Measurements from ENCODE around the gene KDM4B.
A peak's percentile ranks its signal among the peaks of the same experiment; 100 is the strongest.

The KDM4B gene

DNA sequence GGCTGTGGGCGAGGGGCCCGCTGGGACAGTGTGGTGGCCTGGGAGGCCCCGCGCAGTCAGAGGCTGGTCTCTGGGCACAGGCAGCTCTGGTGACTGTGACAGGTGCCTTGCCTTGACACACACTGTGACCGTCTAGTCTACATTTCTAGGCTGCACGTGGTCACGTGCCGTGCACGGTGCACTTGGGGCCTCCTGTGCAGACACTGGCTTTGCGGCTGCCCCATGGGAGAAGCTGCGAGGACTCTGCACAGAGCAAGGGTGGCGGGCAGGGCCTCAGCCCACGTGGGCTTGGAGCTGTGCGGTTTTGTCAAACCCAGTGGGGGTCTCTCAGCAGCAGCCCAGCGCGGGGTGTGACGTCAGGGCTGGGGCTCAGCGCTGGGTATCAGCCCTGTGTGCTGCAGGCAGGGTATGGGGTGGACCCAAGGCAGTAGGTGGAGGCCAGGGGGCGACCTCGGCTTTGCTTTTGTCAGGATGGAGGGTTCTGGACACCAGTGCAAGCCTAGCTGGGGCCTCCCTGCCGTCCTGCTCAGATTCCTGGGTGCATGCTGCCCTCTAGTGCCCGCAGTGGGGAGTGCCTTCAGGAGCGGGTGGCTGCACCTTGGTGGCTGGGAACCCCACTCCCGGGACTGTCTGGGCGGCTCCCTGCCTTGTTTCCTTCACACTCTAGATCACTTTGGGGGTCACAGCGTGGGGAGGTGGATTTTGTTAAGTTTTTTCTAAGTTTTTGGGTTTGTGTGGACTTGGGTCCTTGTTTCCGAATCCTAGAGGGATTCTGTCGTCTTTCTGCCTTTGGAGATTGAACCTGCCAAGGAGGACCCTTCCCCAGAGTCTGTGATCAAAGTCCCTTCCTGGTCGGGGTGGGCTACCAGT, 62.6 kb downstream of the KDM4B start:
- no peaks in the 10 kb centered on the region for H3K27me3 ChIP-seq (ENCODE audit: control insufficient read depth, insufficient read depth, low read length)
- no peaks in the 10 kb centered on the region for H3K4me1 ChIP-seq (ENCODE audit: control insufficient read depth, insufficient read depth, low read length)
- H3K4me3 ChIP-seq (ENCODE audit: low read depth, low read length): no peak overlapping the region
- H3K9me3 ChIP-seq (ENCODE audit: control insufficient read depth, insufficient read depth, low read length): no peaks in the 10 kb centered on the region
- H3K9ac ChIP-seq (ENCODE audit: low read depth, low read length): peak overlapping the region; percentile 47
- H3K36me3 ChIP-seq (ENCODE audit: control insufficient read depth, insufficient read depth, low read length): peaks cover 11% of the 10 kb centered on the region

DNA sequence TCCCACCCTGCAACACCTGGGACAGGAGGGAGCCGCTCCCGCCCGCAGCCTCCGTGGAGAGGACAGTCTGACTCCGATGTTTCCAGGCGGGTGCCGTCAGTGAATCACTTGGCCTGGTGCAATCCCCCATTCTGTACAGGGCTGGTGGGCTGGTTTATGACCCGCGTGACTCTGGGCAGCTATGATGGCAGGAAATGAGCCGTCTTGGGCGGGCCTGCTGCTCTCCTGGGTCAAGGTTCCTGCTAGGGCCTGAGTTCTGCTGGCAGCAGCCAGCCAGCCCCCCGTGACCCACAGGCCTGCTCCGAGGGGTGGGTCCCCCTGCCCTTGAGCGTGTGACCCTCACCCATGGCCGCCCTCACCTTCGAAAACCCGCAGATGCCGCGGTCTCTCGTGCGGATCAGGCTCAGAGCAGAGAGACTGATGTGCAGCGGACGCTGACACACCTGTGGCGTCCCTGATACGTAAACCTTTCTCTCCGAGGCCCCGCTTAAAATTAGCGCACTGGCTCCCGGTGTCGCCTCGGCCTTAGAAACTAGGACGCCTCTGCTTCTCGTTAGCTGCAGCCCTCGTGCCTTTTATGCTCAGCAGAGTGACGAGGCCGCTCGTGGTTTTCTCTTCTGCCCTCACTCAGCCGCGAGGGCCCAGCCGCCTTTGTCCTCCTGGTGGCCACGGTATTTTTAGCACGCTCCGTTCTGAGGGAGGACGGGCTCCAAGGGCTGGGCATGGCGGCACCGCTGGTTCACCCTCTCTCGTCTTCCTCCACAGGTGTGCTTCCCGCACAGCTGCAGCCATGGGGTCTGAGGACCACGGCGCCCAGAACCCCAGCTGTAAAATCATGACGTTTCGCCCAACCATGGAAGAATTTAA, 63.4 kb downstream of the KDM4B start:
- H3K9me3 ChIP-seq (ENCODE audit: control insufficient read depth, insufficient read depth, low read length): no peaks in the 10 kb centered on the region
- H3K9ac ChIP-seq (ENCODE audit: low read depth, low read length): no peak overlapping the region
- H3K36me3 ChIP-seq (ENCODE audit: control insufficient read depth, insufficient read depth, low read length): peaks cover 11% of the 10 kb centered on the region

GRCh38 chr19:5035105-5035761, 66.3 kb downstream of the KDM4B start:
- Histone ChIP-seq H3K9ac (ENCODE audit: low read depth, low read length) (no peak overlapping the region), H3K9me3 (ENCODE audit: control insufficient read depth, insufficient read depth, low read length) (no peaks in the 10 kb centered on the region), H3K4me1 (ENCODE audit: control insufficient read depth, insufficient read depth, low read length) (no peaks in the 10 kb centered on the region), H3K36me3 (ENCODE audit: control insufficient read depth, insufficient read depth, low read length) (peaks cover 17% of the 10 kb centered on the region), H3K4me3 (ENCODE audit: low read depth, low read length) (no peak overlapping the region), H3K27me3 (ENCODE audit: control insufficient read depth, insufficient read depth, low read length) (no peaks in the 10 kb centered on the region)

More for the DNA sequence above, 63.4 kb downstream of the KDM4B start:
- Histone ChIP-seq H3K4me1 (ENCODE audit: control insufficient read depth, insufficient read depth, low read length) (no peaks in the 10 kb centered on the region), H3K27me3 (ENCODE audit: control insufficient read depth, insufficient read depth, low read length) (no peaks in the 10 kb centered on the region), H3K4me3 (ENCODE audit: low read depth, low read length) (no peak overlapping the region)

DNA sequence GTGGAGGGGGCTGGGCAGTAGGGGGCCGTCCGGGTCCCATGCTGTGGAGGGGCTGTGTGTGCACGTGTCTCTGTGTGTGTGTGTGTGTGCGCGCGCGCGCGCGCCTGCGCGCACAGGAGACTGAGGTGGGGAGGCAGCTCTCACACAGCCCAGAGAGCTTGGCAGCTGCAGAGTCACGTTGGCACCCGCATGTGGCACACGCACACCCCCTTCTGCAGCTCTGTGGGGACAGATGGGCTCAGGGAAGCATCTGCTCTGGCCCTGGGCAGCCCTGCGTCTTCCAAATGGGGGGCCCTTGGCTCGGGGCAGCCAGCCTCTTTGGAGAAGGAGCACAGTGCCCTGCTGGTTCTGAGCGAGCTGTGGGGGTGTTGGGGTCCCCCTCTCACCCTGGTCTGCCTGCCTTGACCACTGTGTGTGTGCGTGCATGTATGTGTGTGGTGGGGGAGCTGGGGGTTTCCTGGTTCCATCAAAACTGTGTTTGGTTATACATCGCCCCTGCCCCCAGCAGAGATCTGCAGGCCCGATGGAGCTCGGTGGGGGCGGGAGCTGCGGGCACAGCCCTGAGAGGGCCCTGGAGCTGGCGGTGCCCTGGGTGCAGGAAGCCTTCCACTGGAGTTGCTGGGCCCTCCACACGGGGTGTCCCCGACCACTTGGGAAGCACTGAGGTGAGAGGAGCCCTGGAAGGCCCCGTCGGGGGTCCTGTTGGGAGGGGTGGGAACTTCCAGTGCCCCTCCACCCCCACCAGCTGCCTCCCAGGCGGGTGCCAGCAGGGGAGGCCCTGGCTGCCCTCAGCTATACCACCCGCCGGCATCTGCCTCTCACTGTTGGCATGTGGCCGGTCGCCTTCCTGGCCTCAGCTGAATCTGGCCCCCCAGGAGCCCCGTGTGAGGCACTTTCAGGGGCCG, 67.1 kb downstream of the KDM4B start:
- H3K36me3 ChIP-seq (ENCODE audit: control insufficient read depth, insufficient read depth, low read length): peaks cover 25% of the 10 kb centered on the region
- no peaks in the 10 kb centered on the region for H3K27me3 ChIP-seq (ENCODE audit: control insufficient read depth, insufficient read depth, low read length)
- H3K9ac ChIP-seq (ENCODE audit: low read depth, low read length): no peak overlapping the region
- no peaks in the 10 kb centered on the region for H3K4me1 ChIP-seq (ENCODE audit: control insufficient read depth, insufficient read depth, low read length)
- no peak overlapping the region for H3K4me3 ChIP-seq (ENCODE audit: low read depth, low read length)
- no peaks in the 10 kb centered on the region for H3K9me3 ChIP-seq (ENCODE audit: control insufficient read depth, insufficient read depth, low read length)

DNA sequence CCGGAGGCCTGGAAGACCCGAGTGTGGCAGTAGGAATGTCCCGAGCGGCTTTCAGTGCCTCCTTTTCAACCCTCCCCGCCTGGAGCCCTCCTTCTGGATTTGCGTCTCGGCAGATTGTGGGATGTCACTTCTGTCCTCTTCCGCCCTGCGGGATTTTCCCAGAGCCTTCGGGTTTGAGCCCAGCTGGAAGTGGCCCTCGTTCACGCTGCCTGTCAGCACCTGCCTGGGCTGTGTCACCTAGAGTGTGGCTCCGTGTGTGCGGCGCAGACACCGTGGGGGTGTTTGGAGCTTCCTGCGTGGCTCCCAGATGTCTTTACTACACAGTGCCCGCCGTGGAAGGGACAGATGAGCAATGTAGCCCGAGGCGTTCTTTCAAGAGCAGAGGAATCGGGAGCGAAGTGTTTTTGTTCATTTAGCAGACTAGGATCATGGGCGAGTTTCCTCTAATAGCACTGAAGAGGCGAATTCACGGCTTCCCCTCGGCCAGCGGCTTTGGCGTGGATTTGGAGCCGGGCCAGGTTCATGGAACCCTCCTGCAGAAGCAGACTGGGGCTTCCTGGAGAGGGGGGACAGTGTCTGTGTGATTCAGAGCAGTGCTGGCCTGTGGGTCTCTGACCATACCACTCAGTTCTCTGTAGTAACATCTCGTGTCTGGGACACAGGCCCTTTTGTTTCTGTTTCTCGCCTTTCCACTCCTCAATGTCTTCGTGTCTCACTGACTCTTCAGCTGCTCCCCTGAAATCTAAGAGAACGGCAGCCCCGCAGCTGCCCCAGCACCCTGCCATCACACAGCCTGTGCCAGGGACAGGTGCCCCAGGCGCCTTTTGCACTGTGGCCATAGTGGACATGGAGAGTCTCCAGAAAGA, 68.0 kb downstream of the KDM4B start:
- Histone ChIP-seq H3K9me3 (ENCODE audit: control insufficient read depth, insufficient read depth, low read length) (no peaks in the 10 kb centered on the region), H3K27me3 (ENCODE audit: control insufficient read depth, insufficient read depth, low read length) (no peaks in the 10 kb centered on the region), H3K36me3 (ENCODE audit: control insufficient read depth, insufficient read depth, low read length) (peaks cover 28% of the 10 kb centered on the region), H3K4me1 (ENCODE audit: control insufficient read depth, insufficient read depth, low read length) (no peaks in the 10 kb centered on the region), H3K9ac (ENCODE audit: low read depth, low read length) (no peak overlapping the region), H3K4me3 (ENCODE audit: low read depth, low read length) (no peak overlapping the region)

DNA sequence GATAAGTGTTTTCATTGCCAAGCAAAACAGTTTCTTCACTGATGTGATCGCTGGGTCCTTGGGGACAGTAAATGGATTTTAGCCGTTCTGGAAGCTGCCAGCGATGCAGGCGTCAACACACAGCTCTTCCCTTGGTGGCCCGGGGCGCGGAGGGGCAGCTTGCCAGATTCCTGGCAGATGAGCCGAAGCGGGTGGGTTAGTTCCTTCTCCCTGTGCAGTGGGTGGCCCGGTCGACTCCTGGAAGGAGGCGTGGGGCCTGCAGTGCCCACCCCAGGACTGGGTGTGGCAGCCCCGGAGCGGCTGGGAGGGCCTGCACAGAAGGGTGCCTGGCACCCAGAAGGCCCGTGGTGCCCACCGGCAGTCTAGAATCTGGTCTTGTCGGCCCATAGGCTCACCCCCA, 69.0 kb downstream of the KDM4B start:
- Histone ChIP-seq H3K9ac (ENCODE audit: low read depth, low read length) (no peak overlapping the region), H3K9me3 (ENCODE audit: control insufficient read depth, insufficient read depth, low read length) (no peaks in the 10 kb centered on the region), H3K4me1 (ENCODE audit: control insufficient read depth, insufficient read depth, low read length) (no peaks in the 10 kb centered on the region), H3K4me3 (ENCODE audit: low read depth, low read length) (no peak overlapping the region), H3K27me3 (ENCODE audit: control insufficient read depth, insufficient read depth, low read length) (no peaks in the 10 kb centered on the region), H3K36me3 (ENCODE audit: control insufficient read depth, insufficient read depth, low read length) (peaks cover 23% of the 10 kb centered on the region)

- Histone ChIP-seq H3K4me3 (ENCODE audit: low read depth, low read length) (no peak overlapping the region), H3K36me3 (ENCODE audit: control insufficient read depth, insufficient read depth, low read length) (peaks cover 19% of the 10 kb centered on the region), H3K4me1 (ENCODE audit: control insufficient read depth, insufficient read depth, low read length) (no peaks in the 10 kb centered on the region), H3K27me3 (ENCODE audit: control insufficient read depth, insufficient read depth, low read length) (no peaks in the 10 kb centered on the region), H3K9me3 (ENCODE audit: control insufficient read depth, insufficient read depth, low read length) (no peaks in the 10 kb centered on the region), H3K9ac (ENCODE audit: low read depth, low read length) (no peak overlapping the region)
Measured at GRCh38 chr19:5038631-5039271, 69.8 kb downstream of the KDM4B start.

DNA sequence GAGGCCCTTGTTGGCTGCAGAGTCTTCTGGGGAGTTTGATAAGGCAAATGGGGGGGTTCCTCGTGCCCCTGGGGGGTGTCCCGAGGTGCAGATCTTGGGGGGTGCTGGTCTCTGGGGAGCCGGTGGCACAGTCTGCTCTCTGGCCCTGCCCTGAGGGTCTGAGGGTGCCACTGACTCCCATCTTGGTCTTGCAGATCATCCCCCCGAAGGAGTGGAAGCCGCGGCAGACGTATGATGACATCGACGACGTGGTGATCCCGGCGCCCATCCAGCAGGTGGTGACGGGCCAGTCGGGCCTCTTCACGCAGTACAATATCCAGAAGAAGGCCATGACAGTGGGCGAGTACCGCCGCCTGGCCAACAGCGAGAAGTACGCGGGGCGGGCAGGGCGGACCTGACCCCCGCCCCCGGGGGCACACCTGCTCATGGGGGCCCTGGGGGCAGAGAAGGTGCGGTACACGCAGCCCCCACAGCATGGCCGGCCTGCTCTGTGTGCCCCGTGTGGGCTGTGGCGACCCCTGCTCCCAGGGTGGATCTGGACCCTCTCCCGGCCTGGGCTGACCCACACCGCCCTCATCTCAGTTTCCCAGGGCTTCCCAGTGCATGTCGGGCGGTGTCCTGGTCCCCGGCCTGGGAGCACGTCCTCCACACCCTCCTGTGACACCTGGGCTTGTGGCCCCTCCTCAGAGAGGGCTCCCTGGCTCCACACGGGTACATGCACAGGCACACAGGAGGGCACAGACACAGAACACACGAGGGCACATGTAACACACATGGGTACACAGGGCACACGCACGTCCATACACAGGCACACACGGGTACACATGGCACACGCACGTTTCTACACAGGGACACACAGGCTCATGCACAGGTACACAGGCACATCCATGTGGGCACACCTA, 71.0 kb downstream of the KDM4B start:
- Histone ChIP-seq H3K27me3 (ENCODE audit: control insufficient read depth, insufficient read depth, low read length) (no peaks in the 10 kb centered on the region), H3K4me3 (ENCODE audit: low read depth, low read length) (no peak overlapping the region), H3K4me1 (ENCODE audit: control insufficient read depth, insufficient read depth, low read length) (no peaks in the 10 kb centered on the region), H3K36me3 (ENCODE audit: control insufficient read depth, insufficient read depth, low read length) (peaks cover 19% of the 10 kb centered on the region), H3K9me3 (ENCODE audit: control insufficient read depth, insufficient read depth, low read length) (no peaks in the 10 kb centered on the region), H3K9ac (ENCODE audit: low read depth, low read length) (no peak overlapping the region)

DNA sequence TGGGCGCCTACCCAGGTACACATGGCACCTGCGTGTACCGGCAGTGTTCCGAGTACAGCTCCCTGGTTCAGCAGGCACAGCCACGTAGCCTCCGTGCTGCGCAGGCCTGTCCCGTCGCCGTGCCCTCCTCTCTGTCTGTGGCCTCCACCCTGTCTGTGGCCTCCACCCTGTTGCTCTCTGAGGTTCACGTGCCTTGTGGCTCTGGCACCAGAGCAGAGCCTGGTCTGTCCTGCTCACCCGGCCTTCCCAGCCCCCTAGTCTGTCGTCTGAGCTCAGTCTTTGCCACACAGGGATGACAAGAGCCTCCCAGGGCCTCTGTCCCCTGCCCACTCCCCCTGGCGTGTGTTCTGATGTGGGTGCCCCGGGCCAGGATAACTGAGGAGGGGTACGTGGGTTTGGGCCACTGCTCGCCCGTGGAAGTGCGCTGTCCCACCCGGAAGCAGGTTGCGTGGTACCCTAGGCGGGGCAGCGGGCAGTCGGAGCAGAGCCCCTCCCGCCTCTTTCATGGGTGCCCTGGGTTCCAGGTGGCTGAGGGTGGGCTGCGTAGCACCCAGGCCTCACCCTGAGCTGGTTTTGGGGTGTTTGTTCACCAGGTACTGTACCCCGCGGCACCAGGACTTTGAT, 71.7 kb downstream of the KDM4B start:
- Histone ChIP-seq H3K9ac (ENCODE audit: low read depth, low read length) (no peak overlapping the region), H3K9me3 (ENCODE audit: control insufficient read depth, insufficient read depth, low read length) (no peaks in the 10 kb centered on the region), H3K27me3 (ENCODE audit: control insufficient read depth, insufficient read depth, low read length) (no peaks in the 10 kb centered on the region), H3K36me3 (ENCODE audit: control insufficient read depth, insufficient read depth, low read length) (peaks cover 19% of the 10 kb centered on the region), H3K4me1 (ENCODE audit: control insufficient read depth, insufficient read depth, low read length) (no peaks in the 10 kb centered on the region), H3K4me3 (ENCODE audit: low read depth, low read length) (no peak overlapping the region)
